PC-3 (cell line): Measurements from ENCODE around the gene IFTAP.

Source experiments
- CTCF ChIP-seq: fragments of 300-600 bp; sonication (generic); conservative IDR thresholded peaks from 2 replicates; pipeline ENCODE4 v1.5.1; 2017; ENCODE audit warnings: antibody characterized with exemption, low read depth, mild to moderate bottlenecking, low read length
- EZH2phosphoT487 ChIP-seq: fragments of 300-600 bp; sonication (generic); IDR thresholded peaks from 2 replicates; pipeline ENCODE4 v1.6.1; 2018; ENCODE audit warnings: mild to moderate bottlenecking, antibody characterized with exemption, low read length, borderline replicate concordance

- no peak for TF ChIP-seq CTCF
- no peak for TF ChIP-seq EZH2phosphoT487
Measured at GRCh38 chr11:36586543-36586942, 7.8 kb upstream of the IFTAP start.
